Cerebellar cortex (tissue), 1 donor: ENCODE data around the gene RCOR1.
A peak's percentile ranks its signal among the peaks of the same experiment; 100 is the strongest.

Experiments used
- DNase-seq: peaks from one replicate; pipeline ENCODE4 v3.0.0-alpha.2; 2015; ENCODE audit warnings: low spot score

The RCOR1 gene

GRCh38 chr14:102776761-102777710 lies 184.6 kb downstream of the RCOR1 start, which contains the start of gene TRAF3:
TSS of gene TRAF3 (plus strand) at chr14:102777449. CDS start at chr14:102870202, 92,753 bp downstream.
- DNase-seq, result peak; percentile 38

GRCh38 chr14:102777711-102778337 lies 185.4 kb downstream of the RCOR1 start:
- no peak for DNase-seq

GRCh38 chr14:102778338-102779083 lies 186.1 kb downstream of the RCOR1 start:
- DNase-seq, result peak; percentile 54

- DNase-seq, result peak; percentile 24
These were observed 186.6 kb downstream of the RCOR1 start for GRCh38 chr14:102779084-102779462.

- peak; percentile 56 for DNase-seq
These were observed 187.3 kb downstream of the RCOR1 start for GRCh38 chr14:102779574-102780315.
